ENCODE results near the gene RBM33.
"Not testable (repeated sequence)": the region's sequence is repeated elsewhere in the genome, so short reads cannot be mapped to it uniquely, and the experiment has no call there.

Gene RBM33, protein sequence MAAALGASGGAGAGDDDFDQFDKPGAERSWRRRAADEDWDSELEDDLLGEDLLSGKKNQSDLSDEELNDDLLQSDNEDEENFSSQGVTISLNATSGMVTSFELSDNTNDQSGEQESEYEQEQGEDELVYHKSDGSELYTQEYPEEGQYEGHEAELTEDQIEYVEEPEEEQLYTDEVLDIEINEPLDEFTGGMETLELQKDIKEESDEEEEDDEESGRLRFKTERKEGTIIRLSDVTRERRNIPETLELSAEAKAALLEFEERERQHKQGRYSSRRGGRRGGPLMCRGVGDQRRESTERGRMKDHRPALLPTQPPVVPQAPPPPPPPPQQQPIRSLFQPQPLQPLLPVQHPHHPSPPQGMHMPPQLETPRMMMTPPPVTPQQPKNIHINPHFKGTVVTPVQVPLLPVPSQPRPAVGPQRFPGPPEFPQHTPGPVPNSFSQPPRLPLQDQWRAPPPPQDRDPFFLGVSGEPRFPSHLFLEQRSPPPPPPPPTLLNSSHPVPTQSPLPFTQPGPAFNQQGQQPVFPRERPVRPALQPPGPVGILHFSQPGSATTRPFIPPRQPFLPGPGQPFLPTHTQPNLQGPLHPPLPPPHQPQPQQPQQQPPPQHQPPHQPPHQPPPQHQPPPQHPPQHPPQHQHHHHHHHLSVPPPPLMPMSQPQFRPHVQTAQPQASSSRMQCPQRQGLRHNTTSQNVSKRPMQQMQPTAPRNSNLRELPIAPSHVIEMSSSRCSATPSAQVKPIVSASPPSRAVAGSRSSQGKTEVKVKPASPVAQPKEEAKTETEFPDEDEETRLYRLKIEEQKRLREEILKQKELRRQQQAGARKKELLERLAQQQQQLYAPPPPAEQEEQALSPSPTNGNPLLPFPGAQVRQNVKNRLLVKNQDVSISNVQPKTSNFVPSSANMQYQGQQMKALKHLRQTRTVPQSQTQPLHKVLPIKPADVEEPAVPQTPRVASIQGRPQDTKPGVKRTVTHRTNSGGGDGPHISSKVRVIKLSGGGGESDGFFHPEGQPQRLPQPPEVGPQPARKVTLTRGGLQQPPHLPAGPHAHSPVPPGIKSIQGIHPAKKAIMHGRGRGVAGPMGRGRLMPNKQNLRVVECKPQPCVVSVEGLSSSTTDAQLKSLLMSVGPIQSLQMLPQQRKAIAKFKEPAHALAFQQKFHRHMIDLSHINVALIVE

DNA sequence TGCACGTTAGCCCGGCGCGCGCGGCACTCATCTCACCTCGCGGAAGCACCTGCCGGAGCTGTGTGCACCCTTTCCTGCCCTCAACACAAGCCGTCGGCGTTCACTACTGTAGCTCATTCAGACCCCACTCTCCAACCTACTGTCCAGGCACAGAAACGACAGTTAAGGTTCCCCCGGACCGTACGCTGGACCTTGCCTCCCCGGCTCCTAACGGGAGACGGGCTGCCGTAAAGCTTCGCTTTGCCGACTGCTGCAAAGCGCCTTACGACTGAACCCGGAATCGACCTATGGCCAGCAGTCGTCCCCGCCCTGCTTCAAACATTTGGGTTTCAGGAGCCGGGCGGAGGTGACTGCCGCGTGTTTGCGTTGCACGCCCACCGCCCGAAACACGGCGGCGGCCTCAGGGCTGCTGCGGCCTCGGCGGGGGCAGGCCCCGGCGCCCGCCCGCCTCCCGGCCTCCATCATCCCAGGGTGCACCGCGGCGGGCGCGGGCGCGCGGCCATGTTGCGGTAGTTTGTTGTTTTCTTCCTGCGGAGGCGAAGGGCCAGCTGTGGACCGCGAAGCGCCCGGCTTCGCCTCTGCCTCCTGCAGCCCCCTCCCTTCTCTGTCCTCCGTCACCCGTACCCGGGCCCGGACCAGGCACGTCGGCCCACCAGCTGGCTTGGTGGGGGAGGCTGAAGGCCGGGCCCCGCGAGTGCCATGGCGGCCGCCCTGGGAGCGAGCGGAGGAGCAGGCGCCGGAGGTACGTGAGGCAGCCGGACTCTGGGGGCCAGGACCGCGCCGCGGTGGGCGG lies at the start of gene RBM33:
Gene RBM33 (plus strand): TSS at position 484 of the 793 bp plus-strand sequence. CDS start 216 bp downstream, at position 700.
- DNase-seq (ENCODE audit: low read depth) = peak; percentile 50

DNA sequence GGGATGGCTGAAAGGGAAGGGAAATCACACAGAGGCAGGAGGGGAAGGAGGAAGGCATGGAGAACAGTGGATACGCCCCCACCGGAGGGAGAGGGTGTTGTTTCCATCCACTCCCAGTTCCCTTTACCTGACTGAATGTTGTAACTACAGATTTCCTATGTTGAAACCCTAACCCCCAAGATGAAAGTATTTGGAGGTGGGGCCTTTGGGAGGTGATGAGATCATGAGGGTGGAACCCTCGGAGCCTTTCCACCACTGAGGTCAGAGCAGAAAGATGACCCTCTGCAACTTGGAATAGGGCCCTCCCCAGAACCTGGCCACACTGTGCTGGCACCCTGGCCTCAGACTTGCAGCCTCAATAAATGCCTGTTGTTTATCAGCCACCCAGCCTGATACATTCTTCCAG lies 49.5 kb upstream of the RBM33 start:
- no peak for DNase-seq (ENCODE audit: low read depth)

DNA sequence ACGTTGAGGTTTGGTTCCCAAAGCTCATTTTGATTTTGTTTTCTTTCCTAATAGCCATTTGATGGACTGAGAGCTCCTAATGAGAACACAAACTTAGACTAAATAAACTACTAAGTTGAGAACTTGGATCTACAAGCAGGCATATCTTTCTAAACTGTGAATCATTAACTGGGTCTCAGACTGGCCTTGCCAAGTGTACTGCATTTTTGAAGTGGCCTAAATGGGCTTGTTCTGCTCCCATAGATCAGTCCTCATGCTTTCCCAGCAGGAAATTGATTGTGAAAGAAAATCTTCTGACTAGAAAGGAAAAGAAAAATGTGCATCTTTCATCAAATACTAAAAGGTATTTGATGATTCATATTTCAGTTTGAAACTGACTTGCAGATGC lies 46.7 kb upstream of the RBM33 start:
- no peak for DNase-seq (ENCODE audit: low read depth)

DNA sequence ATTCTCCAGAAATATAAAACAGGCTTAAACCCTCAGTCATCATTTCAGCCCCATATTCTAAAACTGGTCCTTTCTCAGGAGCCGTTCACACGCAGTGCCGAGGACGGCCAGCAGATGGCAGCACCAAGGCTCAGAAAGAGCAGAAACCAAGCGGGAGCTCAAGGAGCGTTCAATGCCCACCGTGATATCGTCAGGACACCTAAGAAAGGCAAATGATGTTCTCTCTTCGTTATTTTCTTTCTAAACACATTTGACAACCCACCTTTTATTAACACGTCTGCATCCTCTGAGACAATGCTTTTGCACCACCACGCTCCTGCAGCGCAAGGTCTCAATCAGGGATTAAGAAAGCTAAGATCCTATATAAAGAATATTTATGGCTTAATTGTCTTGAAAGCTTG lies 45.7 kb upstream of the RBM33 start:
- peak; percentile 93 for DNase-seq (ENCODE audit: low read depth)

DNA sequence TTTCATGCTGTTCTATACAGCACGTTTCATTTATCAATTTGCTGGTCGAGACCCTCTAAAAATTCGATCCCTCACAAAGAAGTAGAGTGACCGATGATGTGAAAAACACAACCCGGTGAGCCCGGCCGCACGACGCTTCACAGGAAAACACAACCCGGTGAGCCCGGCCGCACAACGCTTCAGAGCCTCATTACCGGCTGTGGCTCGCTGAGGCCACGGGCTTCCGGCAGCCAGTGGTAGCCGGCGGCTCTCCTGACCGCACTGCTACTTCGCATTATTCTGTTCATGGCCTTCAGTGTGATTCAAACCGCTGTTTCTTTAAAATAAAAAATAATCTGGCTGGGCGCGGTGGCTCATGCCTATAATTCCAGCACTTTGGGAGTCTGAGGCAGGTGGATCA lies 42.3 kb upstream of the RBM33 start:
- no peak for DNase-seq (ENCODE audit: low read depth)

DNA sequence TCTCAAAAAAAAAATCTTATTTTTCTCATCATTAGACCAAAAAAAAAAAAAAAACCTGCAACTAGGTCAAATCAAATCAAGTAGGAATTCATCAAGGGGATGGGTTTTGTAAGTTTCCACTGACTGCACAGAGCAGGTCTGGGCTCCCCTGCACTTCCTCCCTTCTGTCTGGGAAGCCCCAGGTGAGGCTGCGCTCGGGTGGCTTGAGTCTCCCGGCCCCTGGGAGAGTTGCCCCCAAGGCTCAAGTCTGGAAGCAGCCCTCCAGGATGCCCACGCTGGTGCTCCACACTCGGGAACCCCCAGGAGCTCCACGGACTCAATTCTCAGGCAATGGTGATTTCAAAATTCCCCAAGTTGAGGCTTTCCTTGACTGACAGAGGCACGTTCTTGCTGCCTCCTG lies 41.7 kb upstream of the RBM33 start:
- DNase-seq (ENCODE audit: low read depth) = no peak

DNA sequence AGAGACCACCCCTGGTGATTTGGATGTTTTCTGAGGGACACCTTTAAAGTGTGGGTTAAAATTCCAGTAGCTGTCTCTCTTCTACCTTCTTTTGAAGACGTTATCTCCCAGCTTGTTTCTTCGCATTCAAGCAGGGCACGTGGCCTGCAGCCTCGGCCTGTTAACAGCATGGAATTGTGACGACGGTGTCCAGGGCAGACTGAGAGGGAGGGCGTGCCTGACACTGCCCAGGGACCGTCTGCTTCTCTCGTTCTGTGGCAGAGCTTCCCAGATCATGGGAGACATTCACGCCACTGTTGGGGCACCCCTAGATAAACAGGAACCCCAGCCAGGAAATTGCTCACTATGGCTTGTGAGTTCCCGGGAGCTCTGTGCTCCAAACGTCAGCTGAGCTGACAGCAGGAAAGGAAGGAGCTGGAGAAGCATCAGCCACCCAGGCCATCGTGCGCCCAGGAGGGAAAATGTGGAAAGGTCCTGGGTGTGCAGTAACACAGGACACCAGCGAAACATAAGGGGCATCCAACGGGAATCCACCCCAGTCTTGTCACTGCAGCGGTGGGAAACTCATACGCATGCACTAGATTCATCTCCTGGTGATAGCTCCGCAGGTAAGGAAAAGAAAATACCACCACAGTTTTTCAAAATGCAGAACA lies 41.1 kb upstream of the RBM33 start:
- no peak for DNase-seq (ENCODE audit: low read depth)

DNA sequence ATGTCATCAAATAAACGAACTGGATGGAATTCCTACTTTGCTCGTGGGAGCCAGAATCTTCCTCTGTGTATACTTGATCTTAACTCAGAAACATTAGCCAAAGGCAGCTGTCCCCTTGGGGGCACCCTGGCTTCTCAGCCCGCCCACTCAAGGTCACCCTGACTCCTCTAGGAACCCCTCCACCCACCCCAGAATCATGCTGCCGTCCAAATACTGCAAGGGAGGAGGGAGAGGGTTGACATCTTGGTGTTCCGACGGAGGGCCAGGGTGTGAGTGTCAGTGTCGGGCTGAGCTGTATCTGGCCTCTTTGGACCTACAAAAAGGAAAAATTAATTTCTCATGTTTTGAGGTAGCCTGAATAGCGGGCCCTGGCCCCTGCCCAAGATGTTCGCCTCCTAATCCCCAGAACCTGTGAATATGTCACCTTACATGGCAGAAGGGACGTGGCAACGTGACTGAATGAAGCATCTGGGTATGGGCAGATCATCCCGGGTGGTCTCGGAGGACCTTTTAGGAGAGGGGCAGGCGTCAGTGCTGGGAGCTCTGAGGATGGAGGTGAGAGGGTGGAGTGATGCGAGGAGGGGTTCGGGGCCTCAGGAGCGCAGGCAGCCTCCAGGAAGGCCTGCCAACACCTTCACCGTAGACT lies 40.5 kb upstream of the RBM33 start:
- DNase-seq (ENCODE audit: low read depth) = no peak

DNA sequence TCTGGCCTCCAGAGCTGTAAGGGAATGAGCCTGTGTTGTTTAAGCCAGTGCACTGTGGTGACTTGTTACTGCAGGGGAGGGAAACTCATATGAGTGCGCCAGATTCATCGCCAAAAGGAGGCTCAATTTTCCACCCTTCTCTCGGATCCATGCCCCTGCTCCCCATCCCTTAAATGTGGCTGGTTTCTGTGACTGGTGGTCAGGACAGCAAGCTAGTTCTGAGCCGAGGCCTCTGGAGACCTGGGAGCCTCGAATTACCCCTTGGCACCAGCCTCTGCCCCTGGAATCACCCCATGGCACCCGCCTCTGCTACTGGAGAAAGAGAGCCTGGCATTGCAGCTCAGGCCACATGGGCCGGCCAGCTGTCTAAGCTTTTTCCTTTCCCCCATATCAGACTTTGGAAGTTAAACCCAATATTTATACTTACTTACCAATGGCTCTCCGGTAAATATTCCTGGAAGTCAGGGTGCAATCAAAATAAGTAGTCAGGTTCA lies 39.9 kb upstream of the RBM33 start:
- no peak for DNase-seq (ENCODE audit: low read depth)

DNA sequence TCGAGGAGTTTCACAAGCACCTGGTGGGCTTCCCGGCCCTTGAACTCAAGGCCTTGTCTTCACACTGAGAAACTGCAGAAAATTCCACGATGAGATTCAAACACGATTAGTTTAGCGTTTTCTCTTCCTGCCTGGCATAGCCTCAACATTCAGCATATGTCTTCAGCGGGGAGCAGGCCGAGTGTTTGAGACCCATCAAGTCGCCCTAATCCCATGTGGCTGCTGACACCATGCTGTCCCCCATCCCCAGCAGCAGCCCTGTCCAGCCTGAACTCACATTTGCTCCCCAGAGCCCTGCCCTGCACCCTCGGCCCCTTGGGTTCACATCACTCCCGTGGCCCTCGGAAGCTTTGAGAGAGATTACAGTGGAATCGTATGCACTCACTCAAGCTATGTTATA lies 35.3 kb upstream of the RBM33 start:
- DNase-seq (ENCODE audit: low read depth) = no peak

DNA sequence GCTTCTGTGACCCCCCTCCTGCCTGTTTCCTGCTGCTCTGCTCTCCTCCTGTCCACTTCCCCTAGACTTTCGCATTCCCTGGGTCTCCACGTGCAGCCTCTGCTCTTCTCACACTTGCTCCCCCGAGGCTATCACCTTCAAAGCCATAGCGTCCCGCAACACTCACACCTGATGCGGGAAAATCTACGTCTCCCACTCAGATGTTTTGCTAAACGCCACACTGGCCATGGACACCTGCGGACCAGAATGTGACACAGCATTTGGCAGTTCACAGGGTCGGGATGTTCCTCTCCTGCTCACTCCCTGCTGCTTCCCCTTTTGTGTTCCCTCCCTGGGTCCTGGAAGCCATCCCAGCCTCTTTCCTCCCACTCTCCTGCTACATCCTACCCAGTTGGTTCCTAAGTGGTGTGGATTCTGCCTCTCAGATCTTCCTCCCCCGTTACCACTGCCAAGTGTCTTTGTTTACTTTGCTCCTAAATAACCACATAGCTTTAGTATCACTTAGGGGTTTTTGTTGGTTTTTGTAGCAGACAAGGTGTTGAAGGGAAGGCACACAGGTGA lies 33.7 kb upstream of the RBM33 start:
- DNase-seq (ENCODE audit: low read depth) = no peak

DNA sequence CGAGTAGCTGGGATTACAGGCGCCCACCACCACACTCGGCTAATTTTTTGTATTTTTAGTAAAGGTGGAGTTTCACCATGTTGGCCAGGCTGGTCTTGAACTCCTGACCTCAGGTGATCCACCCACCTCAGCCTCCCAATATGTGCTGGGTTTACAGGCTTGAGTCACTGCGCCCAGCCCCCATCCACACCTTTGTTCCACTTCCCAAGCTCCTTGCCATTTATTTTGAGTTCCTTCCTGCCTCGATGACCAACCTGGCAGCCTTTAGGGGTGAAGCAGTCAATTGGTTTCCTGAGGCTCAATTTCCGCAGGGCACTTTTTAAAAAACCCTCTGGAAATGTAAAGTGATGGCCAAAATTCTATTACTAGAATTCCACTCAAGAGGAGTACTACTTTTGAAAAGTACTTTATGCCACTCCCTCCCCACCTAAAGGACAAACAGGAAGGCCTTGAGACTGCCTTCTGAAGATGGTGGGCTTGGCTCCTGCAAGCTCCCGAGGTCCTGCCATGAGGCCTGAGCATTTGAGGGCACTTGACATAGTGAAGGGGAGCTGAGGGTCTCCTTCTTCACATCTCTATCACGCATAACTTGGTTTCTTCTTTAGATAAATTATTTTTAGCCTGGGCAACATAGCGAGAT lies 32.5 kb upstream of the RBM33 start:
- DNase-seq (ENCODE audit: low read depth) = no peak

DNA sequence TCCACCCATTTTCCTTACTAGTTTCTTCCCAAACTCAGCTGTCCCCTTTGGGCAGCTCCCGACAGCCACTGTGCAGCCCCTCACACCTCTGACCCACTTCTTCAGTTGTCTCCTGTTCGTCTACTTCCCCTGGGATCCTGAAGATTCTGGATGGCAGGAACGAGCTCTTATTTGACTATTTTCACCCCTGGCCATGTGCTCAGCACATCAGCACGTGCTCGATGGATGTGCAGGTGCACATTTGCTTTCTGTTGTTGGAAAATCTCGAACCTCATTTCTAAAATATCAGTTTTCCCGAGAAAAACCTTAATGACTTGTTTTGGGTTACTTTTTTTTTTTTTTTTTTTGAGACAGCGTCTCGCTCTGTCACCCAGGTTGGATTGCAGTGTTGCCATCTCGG lies 31.8 kb upstream of the RBM33 start:
- DNase-seq (ENCODE audit: low read depth) = no peak

DNA sequence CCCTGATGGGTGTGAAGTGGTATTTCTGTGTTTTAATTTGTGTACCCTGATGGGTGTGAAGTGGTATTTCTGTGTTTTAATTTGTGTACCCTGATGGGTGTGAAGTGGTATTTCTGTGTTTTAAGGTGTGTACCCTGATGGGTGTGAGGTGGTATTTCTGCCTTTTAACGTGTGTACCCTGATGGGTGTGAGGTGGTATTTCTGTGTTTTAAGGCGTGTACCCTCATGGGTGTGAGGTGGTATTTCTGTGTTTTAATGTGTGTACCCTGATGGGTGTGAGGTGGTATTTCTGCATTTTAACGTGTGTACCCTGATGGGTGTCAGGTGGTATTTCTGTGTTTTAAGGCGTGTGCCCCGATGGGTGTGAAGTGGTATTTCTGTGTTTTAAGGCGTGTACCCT lies 29.4 kb upstream of the RBM33 start:
- not testable (repeated sequence) for DNase-seq (ENCODE audit: low read depth)

DNA sequence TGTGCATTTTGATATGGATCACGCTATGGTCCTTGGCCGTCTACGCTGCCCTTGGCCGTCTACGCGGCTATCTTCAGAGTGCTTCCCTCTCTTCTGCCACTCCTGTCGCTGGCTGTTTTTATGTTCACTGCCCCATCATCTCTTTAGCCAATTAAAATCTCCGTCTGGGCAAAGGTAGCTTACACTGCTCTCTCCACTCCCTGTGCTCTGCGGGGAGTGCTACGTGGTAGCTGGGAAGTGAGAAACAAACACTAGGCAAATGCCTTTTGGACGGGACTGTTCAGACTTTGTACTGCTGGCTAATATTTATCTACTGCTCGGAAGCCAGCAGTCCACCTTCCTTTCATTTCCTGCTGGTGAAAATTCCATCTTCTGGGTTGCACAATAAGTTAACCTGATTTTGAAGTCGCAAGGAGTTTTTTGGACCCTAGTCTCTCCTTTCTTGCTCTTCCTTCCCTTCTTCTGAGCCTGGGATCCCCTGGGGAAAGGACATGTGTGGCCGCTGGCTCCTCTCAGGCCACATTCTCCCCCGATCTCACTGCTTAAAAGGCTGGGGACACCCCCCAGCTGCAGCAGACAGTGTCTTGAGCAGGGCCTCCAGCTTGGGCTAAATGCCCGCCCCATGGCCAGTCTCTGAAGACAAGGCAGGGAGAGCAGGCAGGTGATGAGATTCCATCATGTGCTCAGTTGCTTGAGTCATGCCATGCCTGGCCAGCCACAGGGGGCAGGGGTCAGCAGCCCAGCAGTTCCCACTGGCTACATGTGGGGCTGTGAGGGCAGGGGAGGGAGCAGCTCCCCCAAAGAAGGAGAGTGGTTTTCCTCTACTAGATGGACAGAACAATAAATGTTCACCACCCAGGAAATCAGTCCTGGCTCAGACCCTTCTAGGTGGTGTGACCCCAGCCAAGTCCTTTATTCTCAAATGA lies 25.5 kb upstream of the RBM33 start:
- DNase-seq (ENCODE audit: low read depth) = no peak

DNA sequence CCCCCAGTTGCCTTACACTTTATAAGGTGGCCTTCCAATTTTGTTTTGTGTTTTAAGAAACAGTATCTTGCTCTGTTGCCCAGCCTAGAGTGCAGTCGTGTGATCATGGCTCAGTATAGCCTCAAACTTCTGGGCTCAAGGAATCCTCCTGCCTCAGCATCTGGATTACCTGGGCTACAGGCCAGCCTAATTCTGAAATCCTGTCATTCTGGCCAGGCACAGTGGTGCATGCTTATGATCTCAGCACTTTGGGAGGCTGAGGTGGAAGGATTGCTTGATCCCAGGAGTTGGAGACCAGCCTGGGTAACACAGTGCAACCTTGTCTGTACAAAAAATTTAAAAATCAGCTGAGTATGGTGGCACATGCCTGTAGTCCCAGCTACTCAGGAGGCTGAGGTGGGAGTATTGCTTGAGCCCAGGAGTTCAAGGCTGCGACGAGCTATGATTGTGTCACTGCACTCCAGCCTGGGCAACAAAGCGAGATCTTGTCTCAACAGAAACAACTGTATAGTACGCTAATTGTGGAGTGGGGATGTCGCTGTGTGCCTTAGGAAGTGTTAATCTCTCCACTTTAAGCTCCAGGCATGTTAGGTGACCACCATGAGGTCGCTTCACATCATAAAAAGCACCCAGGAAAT lies 24.7 kb upstream of the RBM33 start:
- DNase-seq (ENCODE audit: low read depth) = no peak

DNA sequence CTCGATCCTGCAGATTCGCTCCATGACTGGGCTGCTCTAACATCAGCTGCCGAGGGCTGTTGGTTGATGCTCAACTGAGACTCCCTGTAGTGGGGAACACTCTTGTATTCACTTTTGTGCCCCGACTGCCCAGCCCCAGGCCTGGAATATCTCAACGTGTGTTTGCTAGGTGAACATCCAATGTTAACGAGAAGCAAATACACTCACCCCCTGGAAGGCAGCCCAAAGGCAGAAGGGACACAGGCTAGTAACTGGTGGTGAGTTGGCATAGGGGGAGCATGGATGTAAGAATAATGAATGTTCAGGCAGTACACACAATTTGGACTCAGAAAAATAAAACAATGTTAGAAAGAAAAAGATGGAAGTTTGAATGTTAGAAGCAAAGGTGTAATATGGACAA lies 24.0 kb upstream of the RBM33 start:
- no peak for DNase-seq (ENCODE audit: low read depth)

DNA sequence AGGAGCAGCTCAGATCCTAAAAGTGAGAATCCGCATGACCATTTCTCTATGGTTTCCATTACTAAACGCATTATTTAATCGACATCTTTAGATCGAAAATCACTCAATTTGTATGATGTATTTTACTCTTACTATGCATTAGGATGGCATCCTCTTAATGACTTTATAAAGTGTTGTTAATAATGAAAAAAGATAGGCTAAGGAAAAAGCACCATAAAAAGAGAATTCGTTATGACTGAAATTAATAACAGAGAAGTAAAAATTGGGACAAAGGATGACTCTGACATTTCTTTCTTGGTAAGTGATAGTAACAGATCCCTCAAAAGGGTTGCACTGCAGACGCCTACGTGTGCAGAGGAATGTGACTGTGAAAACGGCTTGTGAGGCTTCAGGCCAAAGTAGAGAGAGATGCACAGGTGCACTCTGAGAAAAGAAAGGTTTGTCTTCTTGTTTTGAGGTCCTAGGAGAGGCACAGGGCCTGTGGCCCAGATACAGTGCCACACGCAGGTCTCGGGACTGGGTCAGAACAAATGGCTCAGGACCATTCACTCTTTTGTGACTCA lies 23.0 kb upstream of the RBM33 start:
- DNase-seq (ENCODE audit: low read depth) = no peak
